A549 (cell line): ENCODE measurements around the gene PRPSAP2. TPM values are rescaled to one million over a fixed set of nuclear protein-coding genes. Genes with fewer than 3 reads are reported as not detected.

ENCODE experiments used
- ATAC-seq, 2 experiments: fragments of 200-7000 bp in 1 of 2; fragments of >200 bp in 1 of 2; cut with Nextera tagmentation in 1 of 2; cut with Tn5 transposase in 1 of 2; 3 replicates each; pipeline versions ENCODE4 v1.8.0 to v1.9.1; 2018 to 2020; ENCODE audit warnings: mild to moderate bottlenecking in 1 of 2, moderate library complexity in 1 of 2
- CTCF ChIA-PET: fragments of 300-600 bp; sonication (Branson Sonifier 250); formaldehyde crosslinking; extraction: SDS; loops from one replicate; lab custom pipeline; 2021; ENCODE audit warnings: antibody characterized with exemption, inconsistent platforms; lab: Yijun Ruan, JAX
- POLR2A ChIA-PET: fragments of 350-600 bp; formaldehyde crosslinking; extraction: SDS; loops from one replicate; lab custom pipeline; 2021; ENCODE audit warnings: antibody characterized with exemption, inconsistent platforms; lab: Yijun Ruan, JAX
- DNase-seq, 2 experiments: peaks; one replicate each; pipeline versions ENCODE4 v3.0.0 to v3.0.0-alpha.2; 2011 to 2016; ENCODE audit warnings: low read depth in 1 of 2, low spot score in 1 of 2
- FAIRE-seq: peaks from 2 replicates; lab custom pipeline; 2011; peaks lifted over from hg19 to GRCh38; lab: Jason Lieb, UNC
- H3K27ac ChIP-seq, 2 experiments: fragments of >200 bp; sonication (Bioruptor Twin); formaldehyde crosslinking; 3 replicates each; pipeline ENCODE4 v1.5.1; 2016 to 2017
- H3K4me1 ChIP-seq: fragments of >200 bp; sonication (Bioruptor Twin); formaldehyde crosslinking; 3 replicates; pipeline ENCODE4 v1.6.1; 2016
- H3K4me2 ChIP-seq: fragments of >200 bp; sonication (Bioruptor Twin); formaldehyde crosslinking; 3 replicates; pipeline ENCODE4 v1.6.1; 2016
- H3K4me3 ChIP-seq: fragments of >200 bp; sonication (Bioruptor Twin); formaldehyde crosslinking; 3 replicates; pipeline ENCODE4 v1.5.1; 2016
- H3K9me3 ChIP-seq: fragments of >200 bp; sonication (Bioruptor Twin); formaldehyde crosslinking; 3 replicates; pipeline ENCODE4 v1.6.1; 2016
- BHLHE40 ChIP-seq: IDR thresholded peaks from 2 replicates; pipeline ENCODE4 v1.6.1; 2012; ENCODE audit warnings: low read depth, low read length, inconsistent platforms
- CBX8 ChIP-seq: fragments of 200-600 bp; sonication (generic); IDR thresholded peaks from 2 replicates; pipeline ENCODE4 v1.6.1; 2016
- CEBPB ChIP-seq, 2 experiments: fragments of >200 bp in 1 of 2; sonication (Bioruptor Twin) in 1 of 2; formaldehyde crosslinking in 1 of 2; IDR thresholded peaks; 2 replicates each; pipeline ENCODE4 v1.6.1; 2012 to 2016
- EHF ChIP-seq: fragments of 250-450 bp; sonication (Bioruptor Pico); IDR thresholded peaks from 2 replicates; pipeline ENCODE4 v1.5.0; 2020; ENCODE audit warnings: mild to moderate bottlenecking
- EP300 ChIP-seq, 2 experiments: fragments of >200 bp; sonication (Bioruptor Twin); formaldehyde crosslinking; IDR thresholded peaks; 2 replicates in 1 of 2; 3 replicates in 1 of 2; pipeline ENCODE4 v1.6.1; 2016 to 2017
- FOSL2 ChIP-seq, 2 experiments: fragments of 450-650 bp in 1 of 2; fragments of >200 bp in 1 of 2; sonication (Bioruptor Twin) in 1 of 2; formaldehyde crosslinking; IDR thresholded peaks; 2 replicates each; pipeline versions ENCODE4 v1.5.0 to v1.6.1; 2016 to 2020; ENCODE audit warnings: mild to moderate bottlenecking in 1 of 2, moderate library complexity in 1 of 2
- FOXS1 ChIP-seq: fragments of 250-450 bp; sonication (Bioruptor Pico); IDR thresholded peaks from 2 replicates; pipeline ENCODE4 v1.5.0; 2020; ENCODE audit warnings: mild to moderate bottlenecking, moderate library complexity
- HDAC2 ChIP-seq: fragments of 200-600 bp; sonication (generic); IDR thresholded peaks from 2 replicates; pipeline ENCODE4 v1.6.1; 2016
- HOXB13 ChIP-seq: fragments of 250-450 bp; sonication (Bioruptor Pico); IDR thresholded peaks from 2 replicates; pipeline ENCODE4 v1.5.0; 2020; ENCODE audit warnings: low read depth, mild to moderate bottlenecking, moderate library complexity
- HOXB5 ChIP-seq: fragments of 250-450 bp; sonication (Bioruptor Pico); IDR thresholded peaks from 2 replicates; pipeline ENCODE4 v1.5.0; 2020; ENCODE audit warnings: mild to moderate bottlenecking, moderate library complexity
- MAZ ChIP-seq: fragments of 150-350 bp; IDR thresholded peaks from 2 replicates; pipeline ENCODE4 v1.6.1; 2014; ENCODE audit warnings: antibody characterized with exemption, low read depth, low read length, borderline replicate concordance
- NFE2L2 ChIP-seq: fragments of 150-350 bp; conservative IDR thresholded peaks from 2 replicates; pipeline ENCODE4 v1.6.1; 2014; ENCODE audit warnings: low read length
- NR3C1 ChIP-seq: fragments of >200 bp; sonication (Bioruptor Twin); formaldehyde crosslinking; IDR thresholded peaks from 3 replicates; pipeline ENCODE4 v1.6.1; 2017
- PHF8 ChIP-seq: fragments of 200-600 bp; sonication (generic); IDR thresholded peaks from 2 replicates; pipeline ENCODE4 v1.6.1; 2016; ENCODE audit warnings: low read depth, mild to moderate bottlenecking, antibody characterized with exemption, moderate library complexity, borderline replicate concordance
- POLR2A ChIP-seq: IDR thresholded peaks from 2 replicates; pipeline ENCODE4 v1.6.1; 2012; ENCODE audit warnings: mild to moderate bottlenecking, low read length
- POLR2AphosphoS2 ChIP-seq: conservative IDR thresholded peaks from 2 replicates; pipeline ENCODE4 v1.6.1; 2012; ENCODE audit warnings: low read length, improper control_type of control experiment, inconsistent platforms
- RFX5 ChIP-seq: fragments of 450-650 bp; IDR thresholded peaks from 2 replicates; pipeline ENCODE4 v1.7.1; 2014; ENCODE audit warnings: antibody characterized with exemption, mild to moderate bottlenecking, moderate library complexity
- RNF2 ChIP-seq: fragments of 200-600 bp; sonication (generic); IDR thresholded peaks from 2 replicates; pipeline ENCODE4 v1.6.1; 2016; ENCODE audit warnings: low read depth, mild to moderate bottlenecking, antibody characterized with exemption, moderate library complexity, borderline replicate concordance
- SMC3 ChIP-seq: fragments of >200 bp; sonication (Bioruptor Twin); formaldehyde crosslinking; IDR thresholded peaks from 3 replicates; pipeline ENCODE4 v1.6.1; 2018; ENCODE audit warnings: inconsistent platforms
- SREBF2 ChIP-seq: fragments of 450-650 bp; IDR thresholded peaks from 2 replicates; pipeline ENCODE4 v1.6.1; 2014; ENCODE audit warnings: mild to moderate bottlenecking, moderate library complexity
- USF2 ChIP-seq: fragments of 450-650 bp; IDR thresholded peaks from 2 replicates; pipeline ENCODE4 v1.6.1; 2014; ENCODE audit warnings: antibody characterized with exemption
- ZC3H11A ChIP-seq: fragments of 450-650 bp; IDR thresholded peaks from 2 replicates; pipeline ENCODE4 v1.6.1; 2014; ENCODE audit warnings: antibody characterized with exemption, mild to moderate bottlenecking
- WGBS: methylation state at CpG from one replicate; pipeline ENCODE4 v1.1.6; 2017; ENCODE audit errors: missing lambda C conversion rate; 5-methylcytosine and 5-hydroxymethylcytosine counted together
- polyA plus RNA-seq, 4 experiments: library from polyadenylated mRNA; depleted of rRNA in 3 of 4; stranded (reverse); fragments of >200 nt; fragmentation: RNase III in 1 of 4; extraction: RNeasy Plus Mini Kit Qiagen cat#74134 plus additional on column Dnase treatment in 1 of 4; gene quantifications; 2 replicates in 3 of 4; 3 replicates in 1 of 4; pipeline ENCODE4 v1.2.3, GENCODE V29; 2011 to 2017

Gene PRPSAP2
- polyA plus RNA-seq, 2 of the 4 experiments (the other 2 are of a cell fraction): 53.3 to 82.1 TPM

- FAIRE-seq: no peak
- ATAC-seq: no peak
- no peaks in the 10 kb centered on the region for H3K4me1 ChIP-seq
- no peak overlapping the region for H3K4me3 ChIP-seq
- no peak overlapping the region for H3K4me2 ChIP-seq
- no peak overlapping the region for H3K27ac ChIP-seq
- WGBS: 87% methylated on average over 4 of the region's 4 CpGs
- H3K9me3 ChIP-seq: no peaks in the 10 kb centered on the region
- ChIA-PET POLR2A (no interaction called here), CTCF (interaction anchor here (1.1 to 3.8 kb wide), 2 partner anchors 9 to 10 kb away, joined by 3 to 48 read pairs; no protein-coding TSS in a partner anchor)
- TF ChIP-seq FOXS1 (CRISPR knock-in tag) (no peak), EHF (no peak), RFX5 (no peak), HOXB5 (CRISPR knock-in tag) (no peak), CEBPB (IDR thresholded peaks at IDR 0.05) (no peak), ZC3H11A (no peak), PHF8 (no peak), POLR2A (no peak), FOSL2 (IDR thresholded peaks at IDR 0.05) (no peak), FOSL2 (CRISPR knock-in tag; IDR thresholded peaks at IDR 0.05) (no peak), SREBF2 (no peak), NR3C1 (no peak), RNF2 (no peak), HOXB13 (no peak), CBX8 (no peak), NFE2L2 (no peak)
- no peak for DNase-seq
Measured at GRCh38 chr17:18950346-18950745, 92.4 kb downstream of the PRPSAP2 start.

DNA sequence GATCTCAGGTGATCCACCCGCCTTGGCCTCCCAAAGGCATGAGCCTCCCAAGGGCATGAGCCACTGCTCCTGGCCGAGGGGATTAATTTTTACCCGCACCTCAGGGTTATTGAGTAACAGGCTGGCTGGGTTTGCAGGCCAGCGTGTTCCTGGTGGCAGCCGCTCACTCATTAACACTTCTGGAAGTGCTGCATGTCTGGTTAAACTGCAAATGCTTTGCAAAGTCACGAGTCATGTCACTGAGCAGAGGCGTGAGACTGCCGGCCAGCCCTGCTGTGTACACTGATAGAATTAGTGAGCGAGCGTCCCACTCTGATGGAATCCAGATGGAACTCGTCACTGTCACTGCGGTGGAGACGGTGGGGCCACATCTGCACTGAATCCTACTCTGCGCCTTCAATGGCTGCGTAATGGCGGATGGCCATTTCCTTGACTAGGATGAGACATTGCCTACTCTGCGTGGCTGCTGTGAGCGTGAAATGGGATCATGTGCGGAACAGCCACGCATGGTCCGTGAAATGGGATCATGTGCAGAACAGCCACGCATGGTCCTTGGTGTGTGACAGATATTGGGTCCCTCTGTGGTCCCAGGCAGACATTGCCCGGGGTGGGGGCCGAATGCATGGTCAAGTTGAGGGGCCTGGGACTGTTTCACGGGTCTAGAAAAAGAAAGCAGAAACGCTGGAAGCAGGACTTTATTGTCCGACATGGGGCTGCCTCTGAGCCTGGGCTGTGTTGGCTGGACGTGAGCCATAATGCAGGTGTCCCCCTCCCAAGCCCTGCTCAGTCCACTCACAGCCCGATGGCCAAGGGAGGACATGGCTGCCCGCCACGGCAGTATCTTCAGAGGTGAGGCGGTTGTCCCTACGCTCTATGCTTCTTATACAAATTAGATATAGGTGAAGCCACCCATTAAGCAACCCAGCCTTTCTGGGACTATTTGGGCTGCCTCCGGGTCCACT is 93.3 kb downstream of the PRPSAP2 start:
- ChIA-PET CTCF (interaction anchor here (0.8 to 3.8 kb wide), 7 partner anchors 9 to 55 kb away, joined by 3 to 48 read pairs (median 3); no protein-coding TSS in a partner anchor), POLR2A (no interaction called here)
- no peak for FAIRE-seq
- Histone ChIP-seq H3K27ac (no peak overlapping the region), H3K9me3 (no peaks in the 10 kb centered on the region), H3K4me3 (no peak overlapping the region), H3K4me2 (no peak overlapping the region), H3K4me1 (no peaks in the 10 kb centered on the region)
- ATAC-seq: no peak; a peak in 2 of 6 replicates
- 79% methylated on average over 34 of the region's 34 CpGs for WGBS
- no peak for DNase-seq
- TF ChIP-seq RNF2 (no peak), RFX5 (no peak), POLR2A (no peak), HOXB5 (CRISPR knock-in tag) (no peak), CBX8 (no peak), BHLHE40 (no peak), POLR2AphosphoS2 (no peak), EP300 (IDR thresholded peaks at IDR 0.05) (no peak), SMC3 (no peak), USF2 (no peak), MAZ (no peak), FOSL2 (IDR thresholded peaks at IDR 0.05) (no peak), FOSL2 (CRISPR knock-in tag; IDR thresholded peaks at IDR 0.05) (no peak), HDAC2 (no peak)
